ENCODE data around the gene CAPN5. TPM values are rescaled to one million over a fixed set of nuclear protein-coding genes. Genes with fewer than 3 reads are reported as not detected.

Gene CAPN5
- total RNA-seq, 1 donor from 2014 or later, result 12.8 TPM

DNA sequence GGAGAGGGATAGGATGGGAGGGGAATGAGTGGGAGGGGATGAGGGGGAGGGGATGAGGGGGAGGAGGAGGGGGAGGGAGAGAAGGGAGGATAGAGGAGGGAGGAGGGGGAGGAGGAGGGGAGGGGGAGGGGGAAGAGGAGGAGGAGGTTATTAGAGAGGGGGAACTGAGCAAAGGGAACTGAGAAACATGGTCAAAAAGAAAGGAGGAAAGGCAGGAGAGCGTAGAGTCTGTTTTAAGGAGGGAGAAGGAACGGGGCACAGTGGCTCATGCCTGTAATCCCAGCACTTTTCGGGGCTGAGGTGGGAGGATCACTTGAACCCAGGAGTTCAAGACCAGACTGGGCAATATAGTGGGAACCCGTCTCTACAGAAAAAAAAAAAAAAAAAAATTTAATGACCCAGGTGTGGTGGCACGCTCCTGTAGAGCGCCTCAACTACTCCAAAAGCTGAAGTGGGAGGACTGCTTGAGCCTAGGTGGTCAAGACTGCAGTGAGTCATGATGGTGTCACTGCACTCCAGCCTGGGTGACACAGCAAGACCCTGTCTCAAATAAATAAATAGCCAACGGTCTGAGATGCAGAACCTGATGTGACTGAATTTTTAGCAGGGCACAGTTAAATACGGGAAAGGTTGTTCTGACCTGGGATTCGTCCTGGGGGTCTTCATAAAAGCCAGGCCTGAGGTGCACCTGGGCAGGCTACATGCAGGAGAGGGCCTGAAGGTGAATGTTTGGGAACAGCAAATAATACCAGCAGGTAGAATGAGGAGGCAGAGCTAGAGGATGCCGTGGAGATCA lies 28.5 kb upstream of the CAPN5 start:
- no peak for DNase-seq (ENCODE audit: extremely low spot score, unreplicated experiment)
- Mint-ChIP-seq H3K4me1 (ENCODE audit: unreplicated experiment) (peaks cover 10% of the 10 kb centered on the region), H3K27ac (ENCODE audit: unreplicated experiment) (no peak overlapping the region), H3K9me3 (ENCODE audit: unreplicated experiment) (no peaks in the 10 kb centered on the region), H3K4me3 (ENCODE audit: unreplicated experiment) (no peak overlapping the region), H3K36me3 (ENCODE audit: unreplicated experiment) (no peaks in the 10 kb centered on the region), H3K27me3 (ENCODE audit: unreplicated experiment) (peaks cover 39% of the 10 kb centered on the region)
- TF ChIP-seq, protein P1, sequence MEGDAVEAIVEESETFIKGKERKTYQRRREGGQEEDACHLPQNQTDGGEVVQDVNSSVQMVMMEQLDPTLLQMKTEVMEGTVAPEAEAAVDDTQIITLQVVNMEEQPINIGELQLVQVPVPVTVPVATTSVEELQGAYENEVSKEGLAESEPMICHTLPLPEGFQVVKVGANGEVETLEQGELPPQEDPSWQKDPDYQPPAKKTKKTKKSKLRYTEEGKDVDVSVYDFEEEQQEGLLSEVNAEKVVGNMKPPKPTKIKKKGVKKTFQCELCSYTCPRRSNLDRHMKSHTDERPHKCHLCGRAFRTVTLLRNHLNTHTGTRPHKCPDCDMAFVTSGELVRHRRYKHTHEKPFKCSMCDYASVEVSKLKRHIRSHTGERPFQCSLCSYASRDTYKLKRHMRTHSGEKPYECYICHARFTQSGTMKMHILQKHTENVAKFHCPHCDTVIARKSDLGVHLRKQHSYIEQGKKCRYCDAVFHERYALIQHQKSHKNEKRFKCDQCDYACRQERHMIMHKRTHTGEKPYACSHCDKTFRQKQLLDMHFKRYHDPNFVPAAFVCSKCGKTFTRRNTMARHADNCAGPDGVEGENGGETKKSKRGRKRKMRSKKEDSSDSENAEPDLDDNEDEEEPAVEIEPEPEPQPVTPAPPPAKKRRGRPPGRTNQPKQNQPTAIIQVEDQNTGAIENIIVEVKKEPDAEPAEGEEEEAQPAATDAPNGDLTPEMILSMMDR (IDR thresholded peaks at IDR 0.05), result no peak

DNA sequence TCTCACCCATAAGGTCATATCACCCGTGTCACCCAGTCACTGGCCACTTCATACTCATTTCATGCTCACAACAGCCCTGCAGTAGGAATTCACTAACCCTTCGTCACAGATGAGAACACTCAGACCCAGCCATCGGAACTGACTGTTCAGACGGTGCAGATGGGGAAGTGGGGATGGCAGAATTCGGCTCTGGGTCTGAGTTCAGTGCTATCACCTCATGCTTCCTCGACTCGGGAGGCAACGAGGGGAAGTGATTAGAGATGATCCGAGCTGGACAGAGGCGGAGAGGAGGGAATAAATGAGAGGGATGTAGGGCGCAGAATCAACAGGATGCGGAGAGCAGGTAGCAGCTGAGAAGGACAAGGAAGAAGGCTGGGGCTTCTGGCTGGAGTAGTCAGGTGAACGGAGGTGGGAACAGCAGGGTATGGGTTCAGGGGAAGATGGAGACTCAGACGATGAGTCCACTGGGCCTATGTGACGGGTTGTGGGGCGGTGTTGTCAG lies 27.9 kb upstream of the CAPN5 start:
- no peak overlapping the region for H3K27ac Mint-ChIP-seq (ENCODE audit: unreplicated experiment)
- H3K9me3 Mint-ChIP-seq (ENCODE audit: unreplicated experiment), result no peaks in the 10 kb centered on the region
- peak overlapping the region; percentile 12 for H3K4me3 Mint-ChIP-seq (ENCODE audit: unreplicated experiment)
- no peaks in the 10 kb centered on the region for H3K36me3 Mint-ChIP-seq (ENCODE audit: unreplicated experiment)
- DNase-seq (ENCODE audit: extremely low spot score, unreplicated experiment), result no peak
- peaks cover 39% of the 10 kb centered on the region for H3K27me3 Mint-ChIP-seq (ENCODE audit: unreplicated experiment)
- peaks cover 10% of the 10 kb centered on the region for H3K4me1 Mint-ChIP-seq (ENCODE audit: unreplicated experiment)
- TF ChIP-seq, protein P1 (IDR thresholded peaks at IDR 0.05), result no peak

DNA sequence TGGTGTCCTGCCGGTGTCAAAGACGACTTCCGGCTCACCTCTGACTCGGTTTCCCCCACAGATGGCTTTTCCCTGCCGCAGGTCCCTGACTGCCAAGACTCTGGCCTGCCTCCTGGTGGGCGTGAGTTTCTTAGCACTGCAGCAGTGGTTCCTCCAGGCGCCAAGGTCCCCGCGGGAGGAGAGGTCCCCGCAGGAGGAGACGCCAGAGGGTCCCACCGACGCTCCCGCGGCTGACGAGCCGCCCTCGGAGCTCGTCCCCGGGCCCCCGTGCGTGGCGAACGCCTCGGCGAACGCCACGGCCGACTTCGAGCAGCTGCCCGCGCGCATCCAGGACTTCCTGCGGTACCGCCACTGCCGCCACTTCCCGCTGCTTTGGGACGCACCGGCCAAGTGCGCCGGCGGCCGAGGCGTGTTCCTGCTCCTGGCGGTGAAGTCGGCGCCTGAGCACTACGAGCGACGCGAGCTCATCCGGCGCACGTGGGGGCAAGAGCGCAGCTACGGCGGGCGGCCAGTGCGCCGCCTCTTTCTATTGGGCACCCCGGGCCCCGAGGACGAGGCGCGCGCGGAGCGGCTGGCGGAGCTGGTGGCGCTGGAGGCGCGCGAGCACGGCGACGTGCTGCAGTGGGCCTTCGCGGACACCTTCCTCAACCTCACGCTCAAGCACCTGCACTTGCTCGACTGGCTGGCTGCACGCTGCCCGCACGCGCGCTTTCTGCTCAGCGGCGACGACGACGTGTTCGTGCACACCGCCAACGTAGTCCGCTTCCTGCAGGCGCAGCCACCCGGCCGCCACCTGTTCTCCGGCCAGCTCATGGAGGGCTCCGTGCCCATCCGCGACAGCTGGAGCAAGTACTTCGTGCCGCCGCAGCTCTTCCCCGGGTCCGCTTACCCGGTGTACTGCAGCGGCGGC lies 27.0 kb upstream of the CAPN5 start:
- Mint-ChIP-seq H3K4me3 (ENCODE audit: unreplicated experiment) (peak overlapping the region; percentile 38), H3K9me3 (ENCODE audit: unreplicated experiment) (no peaks in the 10 kb centered on the region), H3K36me3 (ENCODE audit: unreplicated experiment) (no peaks in the 10 kb centered on the region), H3K4me1 (ENCODE audit: unreplicated experiment) (peaks cover 10% of the 10 kb centered on the region), H3K27me3 (ENCODE audit: unreplicated experiment) (peaks cover 39% of the 10 kb centered on the region), H3K27ac (ENCODE audit: unreplicated experiment) (no peak overlapping the region)
- no peak for DNase-seq (ENCODE audit: extremely low spot score, unreplicated experiment)
- TF ChIP-seq, protein P1 (IDR thresholded peaks at IDR 0.05), result peak; percentile 64

DNA sequence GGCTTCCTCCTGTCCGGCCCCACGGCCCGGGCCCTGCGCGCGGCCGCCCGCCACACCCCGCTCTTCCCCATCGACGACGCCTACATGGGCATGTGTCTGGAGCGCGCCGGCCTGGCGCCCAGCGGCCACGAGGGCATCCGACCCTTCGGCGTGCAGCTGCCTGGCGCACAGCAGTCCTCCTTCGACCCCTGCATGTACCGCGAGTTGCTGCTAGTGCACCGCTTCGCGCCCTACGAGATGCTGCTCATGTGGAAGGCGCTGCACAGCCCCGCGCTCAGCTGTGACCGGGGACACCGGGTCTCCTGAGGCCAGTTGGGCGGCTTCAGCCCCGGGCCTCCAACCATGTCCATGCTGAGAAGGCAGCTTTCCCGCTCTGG lies 26.4 kb upstream of the CAPN5 start:
- no peak for DNase-seq (ENCODE audit: extremely low spot score, unreplicated experiment)
- Mint-ChIP-seq H3K36me3 (ENCODE audit: unreplicated experiment) (no peaks in the 10 kb centered on the region), H3K9me3 (ENCODE audit: unreplicated experiment) (no peaks in the 10 kb centered on the region), H3K4me3 (ENCODE audit: unreplicated experiment) (no peak overlapping the region), H3K27ac (ENCODE audit: unreplicated experiment) (no peak overlapping the region), H3K4me1 (ENCODE audit: unreplicated experiment) (peaks cover 10% of the 10 kb centered on the region), H3K27me3 (ENCODE audit: unreplicated experiment) (peaks cover 37% of the 10 kb centered on the region)
- TF ChIP-seq, protein P1 (IDR thresholded peaks at IDR 0.05), result no peak

DNA sequence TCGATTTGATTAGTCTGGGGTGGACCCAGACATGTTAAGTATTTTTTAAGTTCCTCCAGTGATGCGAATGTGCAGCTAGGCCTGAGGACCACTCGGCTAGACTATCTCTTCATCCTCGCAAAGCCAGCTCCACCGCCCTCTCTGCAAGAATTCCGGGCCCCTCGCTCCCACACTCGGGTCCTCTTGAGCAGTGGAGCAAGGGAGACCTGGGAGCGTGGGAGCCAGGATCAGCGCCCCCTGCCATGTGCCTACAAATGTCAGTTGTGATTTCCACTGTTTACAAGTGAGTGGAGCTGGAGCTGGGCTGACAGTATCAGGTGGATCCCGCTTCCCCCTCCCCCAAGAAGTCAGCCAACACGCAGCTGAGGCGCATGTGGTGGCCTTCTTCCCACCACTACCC lies 25.9 kb upstream of the CAPN5 start:
- peaks cover 36% of the 10 kb centered on the region for H3K27me3 Mint-ChIP-seq (ENCODE audit: unreplicated experiment)
- peaks cover 14% of the 10 kb centered on the region for H3K4me1 Mint-ChIP-seq (ENCODE audit: unreplicated experiment)
- H3K4me3 Mint-ChIP-seq (ENCODE audit: unreplicated experiment), result peak overlapping the region; percentile 43
- H3K9me3 Mint-ChIP-seq (ENCODE audit: unreplicated experiment), result no peaks in the 10 kb centered on the region
- H3K36me3 Mint-ChIP-seq (ENCODE audit: unreplicated experiment), result no peaks in the 10 kb centered on the region
- no peak overlapping the region for H3K27ac Mint-ChIP-seq (ENCODE audit: unreplicated experiment)
- DNase-seq (ENCODE audit: extremely low spot score, unreplicated experiment), result no peak
- TF ChIP-seq, protein P1 (IDR thresholded peaks at IDR 0.05), result no peak

Data from osteocyte (in vitro differentiated cells).